ENCODE data around the gene CD226. TPM values are rescaled to one million over a fixed set of nuclear protein-coding genes. Genes with fewer than 3 reads are reported as not detected.

The CD226 gene
- total RNA-seq, 1 donor from 2014 or later = not detected

- Histone ChIP-seq H3K36me3 (no peaks in the 10 kb centered on the region), H3K9me3 (ENCODE audit: low read depth) (no peaks in the 10 kb centered on the region), H3K4me2 (no peak overlapping the region), H3K4me1 (no peaks in the 10 kb centered on the region), H3F3A (ENCODE audit: low read depth) (no peaks in the 10 kb centered on the region), H3K9ac (no peak overlapping the region), H4K20me1 (ENCODE audit: low read depth) (no peaks in the 10 kb centered on the region), H3K27ac (no peak overlapping the region), H3K79me2 (ENCODE audit: low read depth) (no peaks in the 10 kb centered on the region), H3K4me3 (no peak overlapping the region), H3K27me3 (no peaks in the 10 kb centered on the region), H2AFZ (replicated peaks) (no peak overlapping the region)
- Mint-ChIP-seq H3K4me1 (peaks cover 9% of the 10 kb centered on the region), H3K27ac (no peak overlapping the region), H3K4me3 (no peak overlapping the region), H3K9me3 (no peaks in the 10 kb centered on the region), H3K27me3 (ENCODE audit: insufficient read depth, low read depth) (peaks cover 2% of the 10 kb centered on the region), H3K36me3 (peaks cover 9% of the 10 kb centered on the region)
- DNase-seq (ENCODE audit: low spot score) = no peak
- no peak for TF ChIP-seq CTCF (IDR thresholded peaks at IDR 0.05)
- no peak for TF ChIP-seq EZH2 (IDR thresholded peaks at IDR 0.05)
- no peak for TF ChIP-seq EZH2phosphoT487 (IDR thresholded peaks at IDR 0.05)
Observed at GRCh38 chr18:69995774-69996173, 48.1 kb upstream of the CD226 start.

GRCh38 chr18:69992776-69993175, 45.1 kb upstream of the CD226 start:
- no peak overlapping the region for H3K27ac Mint-ChIP-seq
- Histone ChIP-seq H3K4me2 (no peak overlapping the region), H3K79me2 (ENCODE audit: low read depth) (no peaks in the 10 kb centered on the region), H3K9ac (no peak overlapping the region), H3K27ac (no peak overlapping the region), H3F3A (ENCODE audit: low read depth) (no peaks in the 10 kb centered on the region), H3K4me1 (no peaks in the 10 kb centered on the region), H3K27me3 (no peaks in the 10 kb centered on the region), H3K36me3 (no peaks in the 10 kb centered on the region), H3K9me3 (ENCODE audit: low read depth) (no peaks in the 10 kb centered on the region), H3K4me3 (no peak overlapping the region), H2AFZ (replicated peaks) (no peak overlapping the region), H4K20me1 (ENCODE audit: low read depth) (no peaks in the 10 kb centered on the region)
- DNase-seq (ENCODE audit: low spot score) = no peak
- peaks cover 20% of the 10 kb centered on the region for H3K36me3 Mint-ChIP-seq
- TF ChIP-seq EZH2 (IDR thresholded peaks at IDR 0.05) (no peak), EZH2phosphoT487 (IDR thresholded peaks at IDR 0.05) (no peak), CTCF (IDR thresholded peaks at IDR 0.05) (no peak)
- H3K9me3 Mint-ChIP-seq = peaks cover 13% of the 10 kb centered on the region
- H3K4me3 Mint-ChIP-seq = no peak overlapping the region
- H3K4me1 Mint-ChIP-seq = peaks cover 9% of the 10 kb centered on the region
- H3K27me3 Mint-ChIP-seq (ENCODE audit: insufficient read depth, low read depth) = peaks cover 2% of the 10 kb centered on the region

GRCh38 chr18:69987870-69988269, 40.2 kb upstream of the CD226 start:
- no peak overlapping the region for H3K9ac ChIP-seq
- Mint-ChIP-seq H3K9me3 (peaks cover 25% of the 10 kb centered on the region), H3K27me3 (ENCODE audit: insufficient read depth, low read depth) (no peaks in the 10 kb centered on the region), H3K4me3 (no peak overlapping the region), H3K27ac (no peak overlapping the region), H3K36me3 (peaks cover 30% of the 10 kb centered on the region), H3K4me1 (no peaks in the 10 kb centered on the region)
- no peak overlapping the region for H3K27ac ChIP-seq
- H4K20me1 ChIP-seq (ENCODE audit: low read depth) = no peaks in the 10 kb centered on the region
- no peak overlapping the region for H3K4me3 ChIP-seq
- no peaks in the 10 kb centered on the region for H3K79me2 ChIP-seq (ENCODE audit: low read depth)
- H3K9me3 ChIP-seq (ENCODE audit: low read depth) = no peaks in the 10 kb centered on the region
- no peak for DNase-seq (ENCODE audit: low spot score)
- H3K4me2 ChIP-seq = no peak overlapping the region
- peaks cover under 1% of the 10 kb centered on the region for H3K4me1 ChIP-seq
- TF ChIP-seq EZH2phosphoT487 (IDR thresholded peaks at IDR 0.05) (no peak), CTCF (IDR thresholded peaks at IDR 0.05) (no peak), EZH2 (IDR thresholded peaks at IDR 0.05) (no peak)
- H3K36me3 ChIP-seq = no peaks in the 10 kb centered on the region
- no peaks in the 10 kb centered on the region for H3F3A ChIP-seq (ENCODE audit: low read depth)
- H2AFZ ChIP-seq (replicated peaks) = no peak overlapping the region
- H3K27me3 ChIP-seq = no peaks in the 10 kb centered on the region
